HG02623 (cell line): ENCODE measurements around the gene FHL2.

Experiments
- ATAC-seq: cut with Tn5 transposase; IDR thresholded peaks from one replicate; pipeline ENCODE4 v1.9.1; 2021; ENCODE audit warnings: moderate library complexity; ENCODE audit not compliant: unreplicated experiment

The FHL2 gene

DNA sequence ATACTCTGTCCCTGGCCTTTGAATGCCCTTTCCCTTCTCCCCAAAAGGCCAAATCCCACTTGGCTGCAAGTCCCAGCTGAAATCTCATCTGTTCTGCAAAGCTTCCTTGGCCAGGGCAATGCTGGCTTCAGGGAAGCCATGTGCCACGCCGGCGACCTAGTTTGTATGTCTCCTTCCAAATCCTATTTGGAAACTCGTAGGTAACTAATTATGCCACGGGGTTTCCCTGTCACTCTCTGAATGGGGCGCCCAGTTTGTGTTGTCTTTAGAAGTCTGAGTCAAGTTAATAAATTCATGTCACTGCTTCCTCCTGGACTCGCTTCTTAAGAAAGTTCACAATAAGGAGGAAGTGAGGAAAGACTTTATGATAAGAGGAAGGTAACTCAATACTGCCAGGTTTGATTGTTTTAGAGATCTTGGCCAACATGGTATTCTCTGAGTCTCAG is 19.1 kb downstream of the FHL2 start:
- ATAC-seq, result no peak

DNA sequence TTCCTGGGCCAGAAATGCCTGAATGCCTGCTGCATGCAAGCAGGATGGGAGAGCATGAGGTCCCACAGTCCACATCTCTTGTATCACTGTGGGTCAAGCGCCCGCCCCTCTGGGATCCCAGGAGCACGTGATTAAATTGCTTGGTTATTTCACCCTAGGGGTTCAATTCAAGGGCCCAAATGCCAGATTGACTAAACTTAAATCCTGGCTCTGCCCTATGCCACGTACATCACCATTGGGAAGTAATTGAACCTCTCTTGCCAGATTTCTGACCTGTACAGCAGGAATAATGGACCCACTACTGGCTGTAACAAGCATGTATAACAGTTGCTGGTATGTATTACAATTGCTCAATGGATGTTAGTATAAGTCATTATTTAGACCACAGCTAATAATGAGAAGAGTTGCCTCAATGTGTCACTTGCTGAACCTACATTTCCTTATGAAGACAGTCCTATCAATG is 19.9 kb downstream of the FHL2 start:
- no peak for ATAC-seq

DNA sequence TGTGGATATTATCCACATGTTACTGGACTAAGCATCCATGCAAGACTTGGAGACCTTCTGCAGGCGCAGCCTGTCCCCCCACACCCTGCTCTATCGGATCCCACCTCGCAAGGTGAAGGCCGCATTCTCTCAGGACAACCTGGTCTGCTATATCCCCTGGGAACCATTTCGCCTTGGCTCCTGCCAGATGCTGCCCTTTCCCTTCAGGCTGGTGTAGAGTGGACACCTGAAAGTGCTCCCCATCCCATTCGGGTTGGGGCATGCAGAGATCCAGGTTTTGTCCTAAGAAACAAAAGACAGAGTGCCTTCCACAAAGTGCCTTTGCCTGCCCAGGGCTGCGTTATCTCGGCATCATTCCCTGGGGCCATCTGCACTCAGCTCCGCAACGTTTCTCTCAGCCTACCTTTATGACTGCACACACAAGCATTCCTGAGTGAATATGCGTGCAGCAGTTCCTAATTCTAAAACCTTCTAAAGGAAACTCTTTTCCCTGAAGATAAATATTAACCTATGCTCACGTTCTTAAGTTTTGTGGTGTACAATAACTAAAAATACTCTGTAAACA is 20.5 kb downstream of the FHL2 start:
- no peak for ATAC-seq

DNA sequence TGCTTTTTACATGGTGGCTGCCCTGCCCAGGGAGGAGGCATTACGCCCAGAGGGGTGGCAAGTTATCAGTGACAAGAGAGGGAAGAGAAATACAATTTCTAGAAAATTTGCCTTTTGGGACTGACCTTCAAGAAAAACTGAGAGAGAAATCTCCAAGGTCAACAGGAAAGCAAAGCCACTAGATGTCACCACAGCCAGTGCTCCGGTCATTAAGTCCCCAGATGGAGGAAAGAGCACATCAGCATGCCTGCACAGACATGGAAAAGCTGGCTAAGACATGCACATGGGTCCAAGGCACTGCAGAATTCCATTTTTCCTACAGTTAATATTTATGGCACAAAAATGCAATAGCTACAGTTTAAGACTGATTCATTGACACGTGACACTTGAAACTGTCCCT is 21.0 kb downstream of the FHL2 start:
- ATAC-seq, result no peak

DNA sequence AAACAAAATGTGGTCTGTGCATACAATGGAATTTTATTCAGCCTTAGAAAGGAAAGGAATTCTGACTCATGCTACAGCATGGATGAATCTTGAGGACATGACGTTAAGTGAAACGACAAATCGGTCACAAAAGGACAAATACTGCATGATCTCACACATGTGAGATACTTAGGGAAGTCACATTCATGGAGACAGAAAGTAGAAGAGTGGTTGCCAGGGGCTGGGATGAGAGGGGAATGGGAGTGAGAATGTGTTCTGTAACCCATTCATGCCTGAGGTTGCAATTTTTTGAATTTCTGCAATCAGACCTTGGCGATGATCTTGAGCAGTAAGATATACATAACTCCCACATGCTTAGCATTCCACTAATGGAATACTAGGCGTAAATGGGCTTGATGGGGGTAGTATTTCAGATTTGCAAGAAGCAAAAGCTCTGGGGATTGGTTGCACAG is 22.0 kb downstream of the FHL2 start:
- ATAC-seq, result no peak

DNA sequence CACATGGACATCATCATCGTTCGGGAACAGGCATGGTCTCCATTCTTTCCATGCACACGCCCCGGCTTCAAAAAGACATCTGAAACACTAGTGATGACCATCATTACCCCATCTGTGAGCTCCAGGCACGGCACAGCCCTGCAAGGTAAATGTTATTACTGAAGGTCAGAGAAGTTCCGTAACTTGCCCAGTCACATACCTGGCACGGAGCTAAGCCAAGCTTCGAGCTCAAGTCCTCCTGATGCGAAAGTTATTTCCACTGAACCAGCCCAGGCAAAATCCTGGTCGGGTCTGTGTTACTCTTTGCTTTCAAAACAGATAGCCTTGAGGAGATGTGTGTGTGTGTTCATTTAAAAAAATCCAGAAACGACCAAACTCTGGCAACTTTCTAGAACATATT is 22.8 kb downstream of the FHL2 start:
- no peak for ATAC-seq

DNA sequence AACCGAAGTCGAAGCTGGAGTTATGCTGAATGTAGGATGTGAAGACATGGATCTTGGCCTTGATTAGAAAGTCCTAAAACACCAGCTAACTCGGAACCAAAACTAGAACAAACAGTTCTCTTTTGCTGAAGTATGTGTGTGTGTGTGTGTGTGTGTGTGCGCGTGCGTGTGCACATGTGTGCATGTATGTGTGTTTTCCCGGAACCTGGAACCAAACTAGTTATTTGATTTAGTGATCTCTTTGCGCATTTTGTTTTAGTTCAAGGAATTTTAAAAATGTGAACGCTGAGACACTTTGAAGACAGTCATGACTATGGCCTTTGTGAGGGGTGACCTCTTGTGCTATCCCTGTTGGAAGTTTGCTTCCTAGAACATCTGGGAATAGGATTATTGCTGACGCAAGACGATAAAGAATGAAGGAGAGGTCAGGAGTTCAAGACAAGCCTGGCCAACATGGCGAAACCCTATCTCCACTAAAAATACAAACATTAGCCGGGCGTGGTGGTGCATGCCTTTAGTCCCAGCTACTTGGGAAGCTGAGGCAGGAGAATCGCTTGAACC is 23.8 kb downstream of the FHL2 start:
- ATAC-seq, result no peak

DNA sequence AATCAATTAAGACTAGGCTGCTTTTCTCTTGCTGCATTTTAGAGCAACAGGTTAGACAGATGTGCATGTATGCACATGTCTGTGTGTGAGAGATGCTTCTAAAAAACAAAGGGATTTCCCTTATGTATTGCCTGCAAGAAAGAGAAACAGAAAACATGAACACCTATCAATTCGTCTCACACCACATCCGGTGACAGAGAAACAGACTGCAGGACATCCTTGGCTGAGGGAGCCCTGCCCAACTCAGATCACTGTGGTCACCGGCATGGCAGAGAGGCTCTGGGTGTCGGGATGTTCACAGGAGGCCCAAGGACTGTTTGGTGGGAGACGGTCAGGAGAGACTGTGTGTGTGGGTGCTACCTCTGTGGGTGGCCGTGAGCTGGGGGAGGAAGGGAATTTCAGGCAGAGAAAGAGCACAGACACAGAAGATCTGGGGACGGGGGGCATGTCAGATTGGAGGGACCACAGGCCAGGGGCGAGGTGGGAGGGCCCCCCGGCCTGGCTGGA is 24.9 kb downstream of the FHL2 start:
- peak; percentile 56 for ATAC-seq

DNA sequence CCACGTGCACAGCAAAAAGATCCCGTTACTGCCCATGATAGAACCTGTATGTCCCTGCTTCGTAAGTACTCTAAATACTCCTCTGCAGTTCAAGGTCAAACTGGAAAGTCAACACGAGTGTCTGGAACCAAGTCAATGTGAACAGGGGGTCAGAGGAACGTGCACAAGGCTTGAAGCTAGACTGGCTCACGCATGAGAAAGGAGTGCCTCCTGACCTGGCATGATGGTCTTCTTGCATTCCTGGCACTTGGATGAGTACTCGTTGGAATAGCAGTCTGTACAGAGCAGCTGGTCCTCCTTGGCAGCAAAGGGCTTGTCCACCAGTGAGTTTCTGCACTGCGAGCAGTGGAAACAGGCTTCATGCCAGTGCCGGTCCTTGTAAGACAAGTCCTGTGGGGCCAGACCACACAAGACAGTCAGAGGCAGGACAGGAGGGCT is 25.5 kb downstream of the FHL2 start:
- ATAC-seq, result no peak

DNA sequence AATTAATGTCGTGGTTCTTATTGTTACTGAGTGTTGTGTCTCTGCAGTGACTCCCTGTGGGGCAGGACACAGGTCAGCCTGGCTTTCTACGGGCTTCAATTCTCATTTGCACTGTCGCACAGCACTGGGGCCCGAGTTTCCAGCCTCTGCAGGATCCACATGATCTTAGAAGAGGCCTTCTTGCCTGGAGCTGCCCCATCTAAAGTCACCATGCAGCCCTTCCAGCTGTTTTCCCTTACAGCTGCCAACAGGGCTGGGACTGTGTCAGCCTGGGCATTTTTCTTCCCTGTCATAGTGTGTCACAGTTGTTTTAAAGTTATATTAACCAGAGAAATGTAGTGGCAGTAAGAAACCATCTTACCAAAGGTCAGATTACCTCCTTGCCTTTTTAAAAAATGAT is 27.0 kb downstream of the FHL2 start:
- ATAC-seq, result no peak

DNA sequence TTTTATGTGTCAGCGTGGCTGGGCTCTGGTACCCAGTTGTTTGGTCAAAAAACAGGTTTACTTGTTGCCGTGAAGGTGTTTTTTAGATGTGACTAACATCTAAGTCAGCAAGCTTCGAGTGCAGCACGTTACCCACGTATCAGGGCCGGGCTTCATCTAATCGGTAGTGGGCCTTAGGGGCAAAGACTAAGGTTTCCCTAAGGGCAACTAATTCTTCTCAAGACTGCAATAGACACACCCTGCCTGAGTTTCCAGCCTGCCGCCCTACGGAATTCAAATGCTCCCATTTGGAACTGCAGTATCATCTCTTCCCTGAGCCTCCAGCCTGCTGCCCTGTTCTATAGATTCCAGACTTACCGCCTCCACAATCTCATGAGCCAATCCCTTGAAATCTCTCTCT is 27.7 kb downstream of the FHL2 start:
- no peak for ATAC-seq

DNA sequence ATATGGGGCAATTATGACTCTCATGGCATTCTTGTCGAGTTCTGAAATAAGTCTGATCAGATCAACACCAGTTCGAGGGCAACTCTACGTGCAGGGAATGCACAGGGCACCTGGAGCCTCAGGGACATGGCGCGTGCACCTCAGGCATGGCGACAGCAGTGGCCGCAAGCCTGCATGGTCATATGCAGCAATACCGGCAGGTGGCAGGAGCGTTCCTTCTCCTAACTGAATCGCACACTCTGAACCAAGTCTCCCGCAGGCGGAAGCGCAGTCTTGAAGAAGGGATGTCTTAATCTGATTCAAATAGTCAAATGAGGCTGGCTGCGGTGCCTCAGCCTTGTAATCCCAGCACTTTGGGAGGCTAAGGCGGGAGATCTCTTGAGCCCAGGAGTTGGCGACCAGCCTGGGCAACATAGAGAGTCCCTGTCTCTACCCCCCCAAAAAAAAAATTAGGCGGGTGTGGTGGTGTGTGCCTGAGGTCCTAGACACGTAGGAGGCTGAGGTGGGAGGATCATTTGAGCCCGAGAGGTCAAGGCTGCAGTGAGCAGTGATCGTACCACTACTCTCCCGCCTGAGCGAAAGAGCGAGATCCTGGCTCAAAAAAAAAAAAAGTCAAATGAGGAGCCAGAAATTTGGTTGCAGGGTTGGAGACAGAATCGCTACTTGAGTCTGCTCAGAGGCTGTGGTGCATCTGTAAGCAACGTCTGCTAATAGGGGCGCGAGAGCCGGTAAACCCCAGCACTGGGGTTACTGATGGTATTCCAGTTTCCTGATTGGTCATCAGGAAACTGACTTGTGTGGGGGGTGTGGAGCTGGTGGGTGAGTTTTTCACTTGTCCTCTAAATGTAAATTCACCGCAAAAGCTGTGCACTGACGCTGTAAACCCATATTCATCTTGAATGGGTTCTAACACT is 28.8 kb downstream of the FHL2 start:
- ATAC-seq, result peak; percentile 93

DNA sequence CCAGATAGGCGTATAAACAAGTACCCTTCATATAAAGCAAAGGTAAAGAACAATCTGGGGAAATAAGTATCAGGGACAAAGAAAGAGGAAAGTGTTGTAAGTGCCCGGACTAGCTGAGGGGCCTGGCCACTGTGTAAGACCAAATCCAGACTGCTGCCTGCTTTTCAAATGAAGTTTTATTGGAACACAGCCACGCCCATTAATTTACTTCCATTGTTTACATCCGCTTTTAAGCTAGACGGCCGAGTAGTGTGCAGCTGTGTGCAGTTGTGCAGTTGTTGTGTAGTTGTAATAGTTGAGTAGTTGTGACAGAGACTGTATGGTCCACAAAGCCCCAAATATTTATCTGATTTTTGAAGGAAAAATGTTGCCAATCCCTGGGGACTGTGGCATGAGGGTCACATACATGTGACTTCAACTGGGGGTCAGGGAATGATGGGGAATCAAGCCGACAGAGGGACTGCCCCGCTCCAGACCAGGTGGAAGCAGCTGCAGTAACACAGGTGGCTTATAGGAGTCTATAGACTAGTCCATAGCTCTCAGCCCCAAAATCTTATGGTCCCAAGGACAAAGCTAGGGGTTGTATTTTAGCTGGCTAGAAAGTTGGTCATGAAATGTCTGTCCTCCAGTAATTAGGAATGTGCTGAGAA is 30.0 kb downstream of the FHL2 start:
- no peak for ATAC-seq

DNA sequence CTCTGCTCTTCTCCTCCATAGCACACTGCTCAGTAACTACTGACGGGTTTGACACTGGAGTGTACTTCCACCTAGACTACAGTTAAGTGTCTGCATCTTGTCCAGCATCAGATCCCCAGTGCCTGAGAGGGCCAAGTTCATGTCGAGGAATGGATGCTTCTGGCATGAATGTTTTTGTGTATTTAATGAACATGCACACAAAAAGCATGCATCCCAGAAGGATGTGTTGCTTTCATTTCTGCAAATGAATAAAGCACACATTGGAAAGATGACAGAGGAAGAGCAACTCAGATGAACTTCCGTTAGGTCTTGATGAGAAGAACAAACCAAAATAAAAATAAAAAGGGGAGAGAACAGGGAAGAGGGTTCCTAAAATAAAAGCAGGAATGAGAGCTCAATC is 33.6 kb downstream of the FHL2 start:
- no peak for ATAC-seq

DNA sequence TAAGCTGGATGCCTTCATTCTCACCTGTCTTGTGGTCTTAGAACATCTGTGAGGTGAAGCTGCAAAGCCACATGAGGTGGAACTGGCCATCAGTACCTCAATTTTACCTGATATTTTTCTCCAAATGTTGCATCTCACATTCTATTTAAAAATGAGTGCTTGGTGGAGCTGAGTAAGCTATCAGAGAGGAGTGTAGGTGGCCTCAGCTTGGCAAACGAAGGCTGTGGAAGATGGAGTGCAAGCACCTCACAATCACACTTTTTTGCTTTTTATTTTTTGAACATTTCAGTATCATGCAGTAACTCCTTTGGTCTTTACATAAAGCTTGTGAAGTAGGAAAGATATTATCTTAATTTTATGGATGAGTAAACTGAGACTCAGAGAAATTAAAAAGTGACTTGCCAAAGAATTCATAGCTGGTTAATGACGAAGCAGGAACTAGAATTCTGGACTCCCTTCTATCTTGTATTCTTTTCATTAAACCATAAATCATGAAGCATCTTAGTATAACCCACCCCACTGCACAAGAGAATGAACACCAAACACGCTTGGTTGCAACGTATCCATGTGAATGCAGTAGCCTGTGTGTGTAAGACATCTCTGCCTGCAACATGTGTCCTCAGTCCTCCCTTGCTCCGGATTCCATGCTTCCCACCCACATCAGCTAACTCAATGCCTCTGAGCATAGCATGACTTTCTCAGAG is 34.3 kb downstream of the FHL2 start:
- ATAC-seq, result no peak

DNA sequence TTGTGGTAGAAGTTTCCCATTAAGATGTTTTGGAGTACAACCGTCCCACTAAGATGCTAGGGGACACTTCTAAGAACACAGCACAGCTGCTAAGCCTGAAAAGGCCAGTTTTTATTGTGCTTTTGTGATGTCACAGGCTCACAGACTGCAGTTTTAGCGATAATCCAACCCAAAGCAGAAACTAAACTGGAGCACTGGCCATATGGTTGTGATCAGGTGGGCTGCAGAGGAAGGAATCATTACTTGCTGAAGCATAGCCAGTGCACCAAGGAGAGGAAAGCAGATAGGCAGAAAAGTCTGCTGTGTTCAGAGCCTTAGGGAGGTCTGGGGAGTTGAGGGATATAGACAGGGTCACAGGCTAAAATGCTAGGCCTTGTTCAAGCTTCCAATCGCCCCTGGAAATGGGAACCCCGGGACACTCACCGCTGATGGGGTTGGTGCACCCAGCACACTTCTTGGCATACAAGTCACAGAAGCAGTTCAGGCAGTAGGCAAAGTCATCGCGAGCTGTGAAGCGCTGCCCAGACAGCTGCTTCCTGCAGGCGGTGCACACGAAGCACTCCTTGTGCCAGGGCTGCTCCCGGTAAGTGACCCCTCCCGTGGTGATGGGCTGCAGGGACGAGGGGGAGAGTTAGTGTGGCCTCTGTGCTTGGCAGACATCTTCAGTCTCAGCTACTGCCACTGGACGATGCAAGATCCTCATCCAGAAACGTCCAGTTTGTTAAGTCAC is 35.8 kb downstream of the FHL2 start:
- no peak for ATAC-seq

DNA sequence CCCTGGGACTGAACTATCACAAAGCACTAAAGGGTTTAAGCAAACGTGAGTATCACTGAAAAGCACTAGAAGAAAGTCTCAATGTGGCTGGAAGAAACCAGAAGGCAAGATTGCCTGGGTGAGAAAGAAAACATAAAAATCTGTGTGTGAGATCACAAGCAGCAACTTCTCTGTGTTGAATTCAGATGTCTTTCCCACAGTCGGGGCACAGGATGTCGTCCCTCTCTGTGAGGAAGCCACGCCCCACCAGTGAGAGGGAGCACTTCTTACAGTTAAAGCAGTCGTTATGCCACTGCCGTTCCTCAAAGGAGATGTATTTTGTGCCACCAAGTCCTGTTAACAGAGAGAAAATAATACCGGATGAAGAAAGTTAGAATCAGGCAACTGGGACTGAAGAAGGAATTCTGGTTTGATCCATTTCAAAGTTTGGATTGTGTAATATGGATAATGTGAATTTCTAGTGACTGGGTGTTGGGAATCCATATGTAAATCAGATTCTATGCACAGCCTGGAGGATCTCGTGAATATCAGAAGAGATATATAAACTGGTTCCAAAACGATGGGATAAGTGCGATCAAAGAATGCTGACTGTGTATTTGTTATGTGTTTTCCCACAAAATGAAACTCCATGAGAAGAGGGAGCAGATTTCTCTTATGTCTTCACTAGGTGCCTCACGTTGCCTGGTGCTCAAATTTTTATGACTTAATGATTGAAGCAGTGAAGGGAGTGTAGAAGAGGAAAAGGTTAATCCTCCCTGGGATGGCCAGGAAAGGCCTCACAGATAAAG is 37.6 kb downstream of the FHL2 start:
- ATAC-seq, result no peak

DNA sequence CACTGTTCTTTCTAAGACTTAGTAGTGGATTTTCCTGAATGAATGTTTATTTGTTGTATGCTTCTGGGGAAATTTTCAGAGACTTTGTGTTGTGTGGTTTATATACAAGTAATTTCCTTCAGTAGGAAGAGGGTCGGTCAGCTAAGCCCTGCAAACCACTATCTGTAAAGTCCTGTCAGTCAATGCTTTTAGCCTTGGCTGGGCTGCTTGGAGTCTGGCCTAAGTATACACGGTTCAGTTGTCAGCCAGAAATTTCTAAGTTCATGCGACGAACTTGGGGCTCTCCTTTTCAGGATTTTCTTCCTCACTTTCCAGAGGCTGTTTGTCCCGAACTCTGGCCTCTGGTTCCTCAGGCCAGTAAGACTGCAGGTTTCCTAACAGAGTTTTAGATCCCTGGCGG is 40.3 kb downstream of the FHL2 start:
- no peak for ATAC-seq

DNA sequence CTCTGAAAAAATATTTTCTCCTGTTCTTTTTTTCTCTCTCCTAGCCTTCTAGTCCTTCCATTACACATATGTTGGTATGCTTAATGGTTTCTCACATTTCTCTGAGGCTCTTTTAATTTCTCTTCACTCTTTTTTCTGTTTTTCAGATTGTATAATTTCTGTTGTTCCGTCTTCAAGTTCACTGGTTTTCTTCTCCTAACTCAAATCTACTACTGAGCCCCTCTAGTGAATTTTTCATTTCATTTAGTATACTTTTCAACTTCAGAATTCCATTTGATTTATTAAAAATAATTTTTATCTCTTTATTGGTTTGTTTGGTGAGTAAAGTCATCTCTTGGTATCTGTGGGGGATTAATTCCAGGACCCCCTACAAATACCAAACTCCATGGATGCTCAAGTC is 41.7 kb downstream of the FHL2 start:
- no peak for ATAC-seq
